ENCODE data around the gene RPL28.
"Not testable (repeated sequence)": the region's sequence is repeated elsewhere in the genome, so short reads cannot be mapped to it uniquely, and the experiment has no call there.

RPL28 gene

DNA sequence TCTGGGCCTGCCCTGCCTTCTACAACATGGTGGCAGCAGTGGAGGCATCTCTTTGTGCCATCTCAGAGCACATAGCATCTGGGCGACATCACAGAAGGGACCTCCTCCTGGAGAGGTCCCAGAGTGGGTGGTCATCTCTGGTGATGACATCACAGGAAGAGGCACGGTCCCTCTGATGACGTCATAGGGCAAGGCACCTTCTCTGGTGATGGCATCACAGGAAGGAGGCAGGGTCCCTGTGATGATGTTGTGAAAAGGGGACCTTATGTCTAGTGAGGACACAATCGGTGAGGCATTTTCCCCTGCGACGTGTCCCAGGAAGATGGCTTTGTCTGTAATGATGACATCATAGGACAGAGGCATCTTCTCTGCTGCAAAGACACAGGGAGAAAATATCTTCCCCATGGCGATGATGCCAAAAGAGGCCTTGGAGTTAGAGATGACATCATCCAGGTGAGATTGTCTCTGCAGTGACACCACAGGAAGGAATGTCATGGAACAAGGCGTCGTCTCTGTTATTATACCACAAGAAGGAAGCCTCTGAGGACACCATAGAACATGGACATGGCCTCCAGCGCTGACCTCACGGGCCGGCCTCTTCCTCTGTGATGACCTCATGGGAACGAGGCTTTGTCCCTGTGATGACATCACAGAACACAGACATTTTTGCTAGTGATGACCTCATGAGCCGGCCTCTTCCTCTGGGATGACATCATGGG, 46.7 kb downstream of the RPL28 start:
- no peak for DNase-seq

DNA sequence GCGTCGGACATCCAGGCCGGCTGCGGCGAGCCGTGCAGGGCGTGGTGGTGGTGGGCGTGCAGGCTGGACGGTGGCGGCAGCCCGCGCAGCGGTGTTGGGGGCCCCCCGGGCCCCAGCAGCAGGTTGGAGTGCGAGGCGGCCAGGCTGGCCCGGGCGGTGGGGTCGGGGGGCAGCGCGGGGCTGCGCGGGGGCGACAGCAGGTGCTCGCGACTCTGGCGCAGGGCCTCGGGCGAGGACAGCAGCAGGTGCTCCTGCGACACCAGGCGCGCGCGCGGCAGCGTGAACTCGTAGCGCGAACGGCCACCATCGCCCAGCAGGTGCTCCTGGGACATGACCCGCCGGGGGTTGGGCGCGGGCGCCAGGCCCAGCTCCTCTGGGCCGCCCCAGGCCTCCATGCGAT, 47.6 kb downstream of the RPL28 start:
- DNase-seq: no peak

GRCh38 chr19:55434356-55434919, 48.7 kb downstream of the RPL28 start:
- no peak for DNase-seq

DNA sequence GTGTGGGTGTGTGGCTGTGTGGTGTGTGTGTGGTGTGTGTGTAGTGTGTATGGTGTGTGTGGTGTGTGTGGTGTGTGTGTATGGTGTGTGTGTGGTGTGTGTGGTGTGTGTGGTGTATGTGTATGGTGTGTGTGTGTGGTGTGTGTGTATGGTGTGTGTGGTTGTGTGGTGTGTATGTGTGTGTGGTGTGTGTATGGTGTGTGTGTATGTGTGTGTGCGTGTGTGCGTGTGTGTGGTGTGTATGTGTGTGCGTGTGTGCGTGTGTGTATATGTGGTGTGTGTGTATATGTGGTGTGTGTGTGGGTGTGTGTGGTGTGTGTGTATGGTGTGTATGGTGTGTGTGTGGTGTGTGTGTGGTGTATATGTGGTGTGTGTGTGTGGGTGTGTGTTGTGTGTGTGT, 49.3 kb downstream of the RPL28 start:
- DNase-seq: no peak

- DNase-seq: no peak
Measured at GRCh38 chr19:55436847-55437246, 51.1 kb downstream of the RPL28 start.

DNA sequence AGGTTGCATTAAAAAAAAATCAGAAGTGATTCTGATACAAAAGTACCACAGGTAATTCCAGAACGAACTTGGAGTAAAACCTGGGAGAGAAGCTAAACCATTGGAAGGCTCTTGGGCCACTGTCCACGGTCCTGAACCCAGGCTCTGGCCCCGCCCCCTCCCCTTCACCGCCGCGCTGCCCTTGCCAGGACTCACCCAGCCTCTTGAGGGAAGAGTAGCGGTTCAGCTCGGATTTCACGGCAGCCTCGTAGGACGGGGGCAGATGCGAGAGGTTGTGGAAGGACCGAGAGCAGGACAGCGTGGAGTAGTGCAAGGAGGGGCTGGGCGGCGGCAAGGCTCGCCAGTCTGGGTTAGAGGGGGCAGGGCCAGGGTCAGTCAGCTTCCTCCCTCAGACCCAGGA, 51.7 kb downstream of the RPL28 start:
- DNase-seq: no peak

- no peak for DNase-seq
Measured at GRCh38 chr19:55439052-55439451, 53.3 kb downstream of the RPL28 start.

DNA sequence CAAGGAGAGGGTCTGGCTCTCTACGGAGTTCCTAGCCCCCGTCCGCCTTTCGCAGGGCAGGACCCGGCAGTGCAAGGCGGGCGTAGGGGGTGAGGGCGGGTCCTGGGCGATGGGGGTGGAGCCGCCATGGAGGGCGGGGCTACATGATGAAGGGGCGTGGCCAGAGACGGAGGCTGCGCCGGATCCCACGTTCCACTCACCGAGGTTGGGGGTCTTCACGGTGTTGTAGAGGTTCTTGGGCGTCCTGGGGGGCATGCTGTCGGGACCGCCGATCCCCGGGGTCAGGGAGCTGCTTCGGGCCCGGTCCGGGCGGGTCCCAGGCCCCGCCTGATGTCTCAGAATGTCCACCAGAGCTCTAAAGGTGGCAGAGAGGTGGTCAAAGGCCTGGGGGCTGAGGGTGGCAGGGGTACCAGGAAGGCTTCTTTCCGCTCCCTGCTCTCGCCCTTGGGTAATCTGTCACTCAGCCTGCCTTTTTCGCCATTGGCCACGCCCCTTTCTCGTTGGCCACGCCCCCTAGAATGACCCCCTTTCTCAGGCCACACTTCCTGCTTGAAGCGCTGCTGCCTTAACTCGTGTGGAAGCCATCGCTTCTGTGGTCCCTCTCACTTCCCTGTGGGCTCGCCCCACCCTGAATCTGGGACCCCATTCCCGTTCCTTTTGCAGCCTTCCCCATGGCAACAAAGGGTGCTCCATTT, 54.8 kb downstream of the RPL28 start:
- DNase-seq: no peak

DNA sequence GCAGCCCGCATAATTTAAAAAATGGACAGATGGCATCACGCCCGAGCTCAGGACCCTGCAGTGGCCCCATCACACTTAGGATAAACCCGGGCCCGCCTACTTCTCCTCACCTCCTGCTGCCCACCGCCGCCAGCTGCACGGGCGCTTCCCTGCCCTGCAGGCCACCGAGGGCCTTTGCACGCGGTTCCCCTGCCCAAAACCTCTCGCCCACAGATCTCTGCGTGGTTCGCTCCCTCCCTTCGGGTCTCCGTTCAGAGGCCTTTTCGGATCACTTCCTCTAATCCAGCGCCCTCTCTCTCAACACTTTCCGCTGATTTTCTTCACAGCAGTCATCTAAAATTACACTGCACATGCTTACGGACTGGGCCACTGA, 55.6 kb downstream of the RPL28 start:
- no peak for DNase-seq

- DNase-seq: no peak
Measured at GRCh38 chr19:55441692-55442321, 56.1 kb downstream of the RPL28 start.

- no peak for DNase-seq
Measured at GRCh38 chr19:55442372-55442961, 56.7 kb downstream of the RPL28 start.

- DNase-seq: no peak
Measured at GRCh38 chr19:55443045-55443823, 57.5 kb downstream of the RPL28 start, which contains the start of gene SHISA7. Gene SHISA7, minus strand, starts transcription at chr19:55443300. Its CDS starts 437 bp downstream, at chr19:55442863.

- no peak for DNase-seq
Measured at GRCh38 chr19:55443824-55444480, 58.2 kb downstream of the RPL28 start.

DNA sequence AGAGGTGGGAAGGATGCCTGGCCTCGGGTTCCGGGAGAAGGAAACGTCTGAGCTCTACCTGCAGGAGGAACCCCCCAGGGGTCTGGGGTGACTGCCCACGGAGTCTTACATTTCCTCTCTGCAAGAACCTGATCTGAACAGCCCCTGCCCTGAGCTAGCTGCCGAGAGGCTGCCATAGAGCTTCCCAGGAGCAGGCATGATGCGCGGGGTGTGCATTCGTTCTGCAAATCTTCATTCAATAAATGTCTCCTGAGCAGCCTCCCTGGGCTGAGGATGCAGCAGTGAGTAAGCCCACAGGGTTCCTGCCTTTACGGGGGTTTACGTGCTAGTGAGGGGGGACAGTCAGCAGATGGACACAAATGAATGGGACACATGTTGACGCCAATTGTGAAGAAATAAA, 58.9 kb downstream of the RPL28 start:
- no peak for DNase-seq

GRCh38 chr19:55446060-55446459, 60.3 kb downstream of the RPL28 start:
- no peak for DNase-seq

DNA sequence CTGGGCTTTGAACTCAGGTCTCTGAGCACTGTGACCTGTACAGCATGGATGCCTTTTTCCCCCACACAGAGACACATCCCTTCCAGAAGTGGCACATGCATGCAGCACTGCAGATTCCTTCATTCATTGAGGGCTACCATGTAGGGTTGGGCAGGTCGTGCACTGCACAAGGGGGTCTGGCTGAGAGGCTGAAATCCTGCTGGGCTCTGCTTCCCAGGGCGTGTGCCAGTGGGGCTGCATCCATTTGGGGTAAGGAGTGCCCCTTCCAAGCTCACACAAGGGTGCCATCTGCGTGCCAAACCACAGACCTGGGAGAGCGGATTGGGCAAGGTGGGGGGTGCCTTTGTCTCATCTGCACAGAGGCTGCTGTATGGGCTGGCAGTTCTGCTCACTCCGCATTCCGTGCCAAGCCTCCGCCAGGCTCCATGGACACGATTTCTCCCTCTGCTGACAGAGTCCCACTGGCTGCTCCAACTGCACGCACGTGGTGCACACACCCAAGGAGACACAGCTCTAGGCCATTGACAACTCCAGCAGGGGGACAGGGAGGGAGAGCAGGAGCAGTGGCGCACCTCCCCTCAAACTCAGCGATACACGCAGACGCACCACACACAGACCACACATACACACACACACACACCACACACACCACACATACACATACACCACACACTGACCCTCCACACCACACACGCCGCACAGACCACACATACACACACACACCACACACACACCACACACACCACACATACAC, 61.9 kb downstream of the RPL28 start:
- DNase-seq: no peak

GRCh38 chr19:55448175-55448490, 62.4 kb downstream of the RPL28 start:
- not testable (repeated sequence) for DNase-seq

GRCh38 chr19:55449469-55449868, 63.7 kb downstream of the RPL28 start:
- no peak for DNase-seq

DNA sequence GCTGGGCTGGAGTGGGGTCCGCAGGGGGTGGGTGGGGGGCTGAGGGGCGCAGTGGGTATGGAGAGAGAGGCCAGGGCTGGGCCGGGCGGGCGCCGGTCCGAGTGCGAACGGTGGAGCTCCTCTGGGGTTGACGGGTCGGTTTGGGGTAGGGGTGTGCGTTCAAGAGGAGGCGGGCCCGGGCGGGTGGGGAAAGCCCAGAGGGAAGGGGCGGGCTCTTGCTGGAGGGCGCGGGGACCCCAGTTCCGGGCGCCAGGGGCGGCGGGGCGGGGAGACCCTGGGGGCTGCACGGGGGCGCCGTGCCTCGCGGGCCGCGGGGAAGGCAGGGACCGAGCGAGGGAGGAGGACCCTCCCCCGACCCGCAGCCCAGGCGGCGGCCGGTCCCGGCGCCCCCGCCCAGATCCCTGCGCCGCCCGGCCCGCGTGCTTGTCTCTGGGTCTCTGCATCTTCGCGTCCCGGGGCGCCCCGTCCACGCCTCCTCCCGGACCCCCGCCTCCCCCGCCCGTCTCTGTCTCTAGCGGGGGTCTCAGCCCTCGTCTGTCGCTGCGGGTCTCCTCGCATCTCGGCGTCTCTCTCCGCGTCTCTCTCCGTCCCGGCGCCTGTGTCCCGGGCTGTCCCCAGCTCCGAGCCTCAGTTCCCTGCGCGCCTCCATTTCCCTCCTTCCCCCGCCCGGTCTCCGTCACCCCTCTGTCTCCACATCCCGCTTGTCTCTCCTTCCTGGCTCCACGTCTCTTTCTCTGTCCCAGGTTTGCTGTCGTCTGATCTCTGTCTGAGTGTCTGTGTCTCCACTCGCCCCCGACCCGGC, 65.6 kb downstream of the RPL28 start:
- DNase-seq: no peak

- DNase-seq: no peak
Measured at GRCh38 chr19:55451965-55452748, 66.4 kb downstream of the RPL28 start.
